H1 (cell line): Measurements from ENCODE around the gene LRRC42. TPM values are rescaled to one million over a fixed set of nuclear protein-coding genes. Genes with fewer than 3 reads are reported as not detected.

ENCODE experiments used
- JUN ChIP-seq: IDR thresholded peaks from 2 replicates; pipeline ENCODE4 v1.6.1; 2011; ENCODE audit warnings: low read depth, mild to moderate bottlenecking, improper control_type of control experiment, low read length
- POU5F1 ChIP-seq: IDR thresholded peaks from 2 replicates; pipeline ENCODE4 v1.6.1; 2011; ENCODE audit warnings: low read depth, mild to moderate bottlenecking, low read length, moderate library complexity
- TBP ChIP-seq: IDR thresholded peaks from 2 replicates; pipeline ENCODE4 v1.6.1; 2011; ENCODE audit warnings: low read depth, low read length, improper control_type of control experiment
- polyA plus RNA-seq, 7 experiments: library from polyadenylated mRNA; depleted of rRNA in 3 of 7; stranded (reverse) in 5 of 7; unstranded in 2 of 7; fragments of >200 nt in 5 of 7; fragments of 200-250 nt in 2 of 7; gene quantifications; 1 replicate in 5 of 7; 2 replicates in 1 of 7; 4 replicates in 1 of 7; pipeline versions ENCODE4 v1.2.1 to v1.2.3, GENCODE V29; 2011 to 2013; ENCODE audit warnings: missing spikeins in 2 of 7, mixed read lengths in 2 of 7
- total RNA-seq: library from RNA; stranded (reverse); fragmentation: NEBNext Ultra II Directional; extraction: Animal tissue kit (Norgen Biotek cat#: 25700); gene quantifications from 2 replicates; pipeline ENCODE4 v1.2.1, GENCODE V29; 2021
- TF ChIP-seq, protein P1 (sequence below): IDR thresholded peaks from 2 replicates; pipeline ENCODE4 v1.6.1; 2012; ENCODE audit warnings: inconsistent platforms

The LRRC42 gene
- total and polyA plus RNA-seq, 2 of the 8 experiments (the other 6 are each of a cell fraction or from before 2014, with no cell fraction given), result 38.2 to 54.1 TPM

DNA sequence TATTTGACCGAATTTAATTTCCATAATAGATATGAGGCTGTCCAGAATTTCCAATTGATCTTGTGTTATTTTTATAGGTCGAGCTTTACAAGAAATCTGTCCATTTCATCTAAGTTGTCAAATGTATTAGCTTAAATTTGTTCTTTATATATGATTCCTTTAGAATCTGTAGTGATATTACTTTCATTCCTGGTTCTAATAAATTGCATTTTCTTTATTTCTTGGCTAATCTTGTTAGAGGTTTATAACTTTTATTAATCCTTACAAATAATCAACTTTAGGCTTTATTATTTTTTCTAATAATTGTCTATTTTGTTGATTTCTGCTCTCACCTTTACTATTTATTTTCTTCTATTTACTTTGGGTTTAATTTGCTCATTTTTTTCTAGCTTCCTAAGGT is 14.6 kb upstream of the LRRC42 start (continued):
- TF ChIP-seq TBP (no peak), JUN (no peak), POU5F1 (no peak)
- TF ChIP-seq, protein P1, sequence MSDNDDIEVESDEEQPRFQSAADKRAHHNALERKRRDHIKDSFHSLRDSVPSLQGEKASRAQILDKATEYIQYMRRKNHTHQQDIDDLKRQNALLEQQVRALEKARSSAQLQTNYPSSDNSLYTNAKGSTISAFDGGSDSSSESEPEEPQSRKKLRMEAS, result no peak
